GF-D8 (cell line): Measurements from ENCODE around the gene SRP68.
"Not testable (repeated sequence)": the region's sequence is repeated elsewhere in the genome, so short reads cannot be mapped to it uniquely, and the experiment has no call there.

ENCODE experiments used
- DNase-seq: peaks from one replicate; lab custom pipeline; 2025; lab: John Stamatoyannopoulos, UW

The SRP68 gene

DNA sequence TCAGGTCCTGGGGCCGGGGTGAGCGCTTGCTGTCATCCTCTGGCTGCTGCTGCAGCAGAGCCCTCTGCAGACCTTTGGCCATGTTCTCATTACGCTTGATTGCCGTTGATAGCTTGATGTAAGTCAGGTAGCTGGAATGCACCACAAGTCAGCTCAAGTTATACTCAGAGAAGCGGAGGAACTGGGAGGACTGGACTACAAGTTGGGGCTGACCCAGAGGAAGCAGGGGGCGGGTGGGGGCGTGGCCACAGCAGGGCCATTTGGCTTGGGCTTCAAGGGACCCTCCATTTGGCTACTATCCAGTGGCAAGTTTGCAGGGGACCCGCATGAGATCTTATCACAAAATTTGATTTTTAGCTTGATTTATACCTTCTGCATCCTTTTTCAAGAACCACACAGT lies 26.3 kb downstream of the SRP68 start:
- no peak for DNase-seq

DNA sequence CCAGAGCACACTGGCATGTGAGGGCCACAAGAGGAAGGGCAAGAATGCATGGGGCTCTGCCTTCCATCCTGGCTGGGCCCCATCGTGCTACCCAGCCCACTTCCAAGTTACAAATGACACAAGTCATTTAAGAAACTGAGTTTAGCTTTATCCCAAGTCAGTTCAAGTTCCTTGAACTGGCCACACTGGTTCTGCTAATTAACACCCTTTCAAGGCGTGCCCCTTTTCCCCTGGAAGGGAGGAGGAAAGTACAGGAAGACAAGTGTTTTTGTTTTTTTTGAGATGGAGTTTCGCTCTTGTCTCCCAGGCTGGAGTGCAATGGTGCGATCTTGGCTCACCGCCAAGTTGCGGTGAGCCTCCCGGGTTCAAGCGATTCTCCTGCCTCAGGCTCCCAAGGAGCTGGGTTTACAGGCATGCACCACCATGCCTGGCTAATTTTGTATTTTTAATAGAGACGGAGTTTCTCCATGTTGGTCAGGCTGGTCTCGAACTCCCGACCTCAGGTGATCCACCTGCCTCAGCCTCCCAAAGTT lies 27.8 kb downstream of the SRP68 start:
- DNase-seq, result not testable (repeated sequence)

- not testable (repeated sequence) for DNase-seq
These were observed 29.4 kb downstream of the SRP68 start for GRCh38 chr17:76042868-76043267.

GRCh38 chr17:76040376-76040775 lies 31.9 kb downstream of the SRP68 start:
- DNase-seq, result no peak

- no peak for DNase-seq
These were observed 33.2 kb downstream of the SRP68 start for GRCh38 chr17:76039121-76039520.

GRCh38 chr17:76038050-76038449 lies 34.3 kb downstream of the SRP68 start:
- DNase-seq, result no peak

DNA sequence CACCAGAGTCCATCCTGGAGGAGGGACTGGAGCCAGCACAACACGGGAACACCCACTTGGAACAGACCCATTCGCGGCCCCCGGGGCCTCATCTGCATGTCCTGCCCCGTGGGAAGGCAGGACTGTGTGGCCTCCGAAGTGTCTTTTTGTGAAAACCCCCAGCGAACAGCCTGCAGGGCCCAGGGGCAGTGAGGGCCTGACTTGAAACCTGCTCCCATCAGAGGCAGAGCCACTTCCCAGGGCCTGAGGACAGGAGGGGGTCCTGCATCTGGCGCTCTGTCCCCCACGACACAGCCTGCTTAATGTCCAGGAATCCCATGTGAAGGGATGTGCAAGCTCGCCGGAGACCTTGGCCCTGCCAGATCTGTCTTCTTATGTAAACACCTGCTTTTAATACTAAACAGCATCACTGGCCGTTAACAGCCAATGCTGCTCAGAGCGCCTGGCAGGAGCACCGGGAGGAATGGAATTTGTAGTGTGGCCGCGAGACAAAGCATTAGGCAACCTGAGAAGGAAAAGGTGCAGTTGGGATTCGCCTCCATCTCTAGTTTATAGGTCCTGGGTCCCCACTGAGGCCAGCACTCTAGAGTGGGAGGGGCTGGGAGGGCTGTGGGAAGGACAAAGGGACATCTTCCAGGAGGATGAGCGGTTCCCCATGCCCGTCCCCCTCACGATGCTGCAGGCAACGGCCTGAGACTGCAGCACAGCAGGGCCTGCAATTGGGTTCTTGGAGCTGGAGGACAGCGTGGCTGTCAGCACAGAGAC lies 35.6 kb downstream of the SRP68 start:
- no peak for DNase-seq

GRCh38 chr17:76034428-76035350 lies 37.6 kb downstream of the SRP68 start:
- no peak for DNase-seq

GRCh38 chr17:76033139-76033538 lies 39.2 kb downstream of the SRP68 start:
- no peak for DNase-seq

DNA sequence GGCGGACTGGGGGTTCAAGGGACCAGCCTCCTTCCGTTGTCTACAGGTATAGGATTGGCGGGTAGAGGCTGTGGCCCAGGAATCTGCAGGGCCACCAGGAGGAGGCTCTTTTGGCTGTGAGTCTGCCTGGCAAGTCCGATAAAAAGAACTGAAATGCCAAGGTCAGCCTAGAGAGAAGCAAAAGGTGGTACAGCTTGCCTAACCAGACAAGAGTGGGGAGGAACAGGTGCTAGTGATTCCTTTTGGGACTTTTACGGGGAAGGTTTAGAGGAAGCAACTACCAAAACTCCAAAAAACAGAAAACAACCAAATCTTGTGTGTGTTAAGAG lies 39.6 kb downstream of the SRP68 start:
- no peak for DNase-seq

DNA sequence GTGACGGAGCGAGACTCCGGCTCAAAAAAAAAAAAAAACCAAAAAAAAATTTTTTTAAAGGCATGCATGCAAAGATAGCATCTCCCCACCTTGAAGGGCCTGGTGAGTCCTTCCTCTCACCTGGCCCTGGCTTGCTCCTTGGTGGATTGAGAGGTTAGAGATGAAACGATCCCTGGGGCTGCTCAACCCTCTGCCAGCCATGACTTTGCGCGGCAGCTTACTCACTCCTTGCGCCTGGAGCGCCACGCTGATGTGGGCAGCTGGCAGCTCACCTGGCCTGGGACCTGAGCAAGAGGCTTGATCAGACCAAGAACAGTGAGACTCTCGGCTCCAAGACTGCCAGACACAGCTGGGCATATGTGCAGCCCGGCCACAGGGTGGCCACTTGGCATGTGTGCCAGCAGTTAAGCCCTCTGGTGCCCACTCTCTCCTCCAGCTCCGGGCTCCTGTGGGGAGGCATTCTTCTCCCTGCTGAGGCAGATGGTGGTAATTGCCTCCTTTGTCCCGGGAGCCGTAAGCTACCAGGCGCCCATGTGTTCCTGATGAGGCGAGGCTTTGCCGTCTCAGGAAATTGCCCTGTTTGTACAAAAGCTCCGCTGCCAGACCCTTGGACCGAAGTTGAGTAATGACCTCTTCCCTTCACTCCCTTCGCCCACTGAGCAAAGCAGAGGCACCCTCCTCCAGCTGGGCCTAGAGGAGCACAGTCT lies 40.1 kb downstream of the SRP68 start:
- no peak for DNase-seq

DNA sequence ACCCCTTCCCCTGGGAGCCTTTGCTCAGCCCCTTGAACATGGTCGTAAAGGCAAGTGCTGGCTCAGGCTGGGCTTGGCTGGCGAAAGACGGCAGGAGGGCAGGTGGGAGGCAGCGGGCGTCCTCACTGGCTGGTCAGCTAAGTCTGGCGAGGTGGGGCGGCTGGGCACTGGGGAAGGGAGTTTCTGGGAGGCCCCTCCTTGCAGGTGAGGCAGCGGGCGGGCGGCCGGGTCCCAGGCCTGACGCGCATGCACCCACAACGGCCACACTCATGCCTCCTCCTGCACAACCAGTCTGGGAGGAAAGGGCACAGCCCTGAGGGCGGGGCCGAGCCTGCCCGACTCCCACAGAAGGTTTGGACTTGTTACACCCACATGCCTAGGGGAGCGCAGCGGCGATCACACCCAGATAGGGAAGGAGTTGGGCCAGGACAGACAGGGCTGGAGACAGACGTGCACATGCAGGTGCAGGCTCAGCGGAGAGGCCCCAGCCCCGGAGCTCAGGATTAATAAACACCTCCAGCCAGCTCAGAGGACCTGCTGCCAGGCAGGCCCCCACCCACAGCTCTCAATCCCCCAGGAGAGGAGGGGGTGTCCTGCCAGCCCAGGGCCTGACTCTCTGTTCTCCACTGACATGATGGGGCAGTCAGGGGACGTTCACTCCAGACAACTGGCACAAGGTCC lies 45.0 kb downstream of the SRP68 start, which contains the start of gene EVPL:
Gene EVPL, minus strand, starts transcription at position 148 of the 681 bp plus-strand sequence. Its CDS starts 108 bp downstream, at position 40.
- DNase-seq, result no peak

DNA sequence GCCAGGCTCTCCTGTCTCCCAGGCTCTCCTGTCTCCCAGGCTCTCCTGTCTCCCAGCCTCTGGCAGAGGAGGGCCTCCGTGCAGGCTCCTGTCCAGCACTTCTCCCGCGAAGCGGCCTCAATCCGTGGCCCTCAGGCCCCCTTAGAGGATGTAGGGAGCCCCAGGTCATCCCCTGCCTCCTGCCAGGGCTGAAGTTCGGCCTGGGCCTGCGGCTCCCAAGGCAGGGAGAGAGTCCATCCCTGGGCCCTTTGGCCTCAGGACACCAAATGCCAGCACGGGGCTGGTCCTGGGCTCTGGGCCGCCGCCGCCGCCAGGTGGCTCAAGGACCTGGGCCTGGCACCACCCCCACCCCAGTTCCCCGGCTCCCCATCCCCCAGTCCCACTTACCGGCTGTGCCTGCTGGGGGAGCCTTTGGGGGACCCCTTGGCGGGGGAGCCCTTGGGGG lies 45.6 kb downstream of the SRP68 start:
- no peak for DNase-seq

DNA sequence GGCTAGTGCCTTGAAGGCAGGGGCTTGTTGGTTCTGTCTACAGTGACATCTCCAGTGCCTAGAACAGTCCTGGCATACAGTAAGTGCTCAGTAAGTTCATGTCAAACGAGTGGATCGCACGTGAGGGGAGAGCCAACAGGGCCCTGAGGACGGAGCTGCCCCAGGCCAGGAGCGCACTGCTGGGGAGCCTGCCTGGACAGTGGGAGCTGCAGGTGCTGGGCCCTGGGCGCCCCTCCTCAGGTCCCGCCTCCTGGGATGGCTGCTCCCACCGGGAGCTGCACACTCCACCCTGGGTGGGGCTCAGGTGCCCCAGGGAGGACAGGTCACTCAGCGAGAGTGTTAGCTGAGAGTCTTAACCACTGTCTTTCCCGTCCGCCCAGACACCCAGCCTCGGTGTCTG lies 47.0 kb downstream of the SRP68 start:
- no peak for DNase-seq

GRCh38 chr17:76024353-76024752 lies 48.0 kb downstream of the SRP68 start:
- DNase-seq, result no peak

- DNase-seq, result no peak
These were observed 48.4 kb downstream of the SRP68 start for GRCh38 chr17:76023900-76024237.

- DNase-seq, result no peak
These were observed 49.1 kb downstream of the SRP68 start for GRCh38 chr17:76022973-76023899.

- DNase-seq, result no peak
These were observed 50.0 kb downstream of the SRP68 start for GRCh38 chr17:76022285-76022684.

DNA sequence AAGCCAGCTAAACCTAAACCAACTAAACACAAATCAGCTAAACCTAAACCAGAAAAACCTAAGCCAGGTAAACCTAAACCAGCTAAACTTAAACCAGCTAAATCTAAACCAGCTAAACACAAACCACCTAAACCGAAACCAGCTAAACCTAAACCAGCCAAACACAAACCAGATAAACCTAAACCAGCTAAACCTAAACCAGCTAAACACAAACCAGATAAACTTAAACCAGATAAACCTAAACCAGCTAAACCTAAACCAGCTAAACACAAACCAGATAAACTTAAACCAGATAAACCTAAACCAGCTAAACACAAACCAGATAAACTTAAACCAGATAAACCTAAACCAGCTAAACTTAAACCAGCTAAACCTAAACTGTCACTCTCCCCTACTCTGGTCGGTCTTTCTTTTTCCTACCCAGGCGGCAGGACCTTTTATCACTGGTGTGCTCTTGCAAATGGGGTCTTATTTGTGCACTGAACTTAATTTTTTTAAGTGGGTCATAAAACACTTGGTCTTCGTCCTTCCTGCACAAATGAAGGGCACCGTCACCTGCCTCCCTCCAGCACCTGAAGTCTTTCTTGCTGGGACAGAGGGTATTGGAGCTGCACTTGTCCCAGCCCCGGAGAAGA lies 52.4 kb downstream of the SRP68 start:
- DNase-seq, result no peak

DNA sequence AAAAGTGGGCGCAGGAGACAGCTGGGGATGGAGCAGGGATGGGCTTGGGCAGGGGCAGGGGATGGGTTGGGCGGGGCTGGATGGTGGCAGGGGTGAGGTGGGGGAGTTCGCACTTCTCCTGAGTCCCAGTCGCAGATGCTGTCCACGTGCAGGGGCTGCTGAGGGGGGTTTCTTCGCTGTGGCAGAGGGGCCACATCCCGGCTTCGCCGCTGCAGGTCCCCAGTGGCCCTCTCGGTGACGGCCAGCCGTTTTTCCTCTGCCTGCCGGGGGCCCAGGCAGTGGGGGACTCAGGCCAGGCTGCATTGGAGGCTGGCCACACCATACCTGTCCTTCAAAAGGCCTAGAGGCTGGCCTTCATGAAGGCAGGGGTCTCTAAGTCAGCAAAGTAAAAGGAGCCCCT lies 53.5 kb downstream of the SRP68 start:
- DNase-seq, result no peak
